ENCODE results near the gene METTL16.
A peak's percentile ranks its signal among the peaks of the same experiment; 100 is the strongest.
"Not testable (repeated sequence)": the region's sequence is repeated elsewhere in the genome, so short reads cannot be mapped to it uniquely, and the experiment has no call there.

METTL16 gene

GRCh38 chr17:2511462-2512369 is at the start of gene METTL16:
Gene METTL16 (minus strand): TSS chr17:2511888. CDS start chr17:2502331, 9,557 bp downstream.
- DNase-seq: peak; percentile 93

DNA sequence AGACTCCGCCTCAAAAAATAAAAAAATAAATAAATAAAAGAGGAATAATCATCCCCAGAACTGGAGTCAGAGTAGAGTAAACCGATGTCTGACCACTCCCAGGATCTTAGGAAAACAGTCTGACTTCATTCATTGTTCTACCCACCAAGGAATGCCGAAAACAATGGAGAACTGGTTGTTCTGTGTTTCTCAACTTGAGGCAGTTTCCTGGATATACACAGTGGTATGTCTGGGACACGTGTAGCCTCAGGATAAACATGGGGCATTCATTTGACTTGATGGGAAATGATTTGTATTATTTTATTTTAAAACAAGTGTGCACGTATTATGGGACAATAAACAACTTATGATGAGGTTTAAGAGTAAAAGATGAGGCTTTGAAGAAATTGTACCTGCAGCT is 49.0 kb upstream of the METTL16 start:
- no peak for DNase-seq

- DNase-seq: no peak
These were observed 40.2 kb upstream of the METTL16 start for GRCh38 chr17:2551928-2552327.

DNA sequence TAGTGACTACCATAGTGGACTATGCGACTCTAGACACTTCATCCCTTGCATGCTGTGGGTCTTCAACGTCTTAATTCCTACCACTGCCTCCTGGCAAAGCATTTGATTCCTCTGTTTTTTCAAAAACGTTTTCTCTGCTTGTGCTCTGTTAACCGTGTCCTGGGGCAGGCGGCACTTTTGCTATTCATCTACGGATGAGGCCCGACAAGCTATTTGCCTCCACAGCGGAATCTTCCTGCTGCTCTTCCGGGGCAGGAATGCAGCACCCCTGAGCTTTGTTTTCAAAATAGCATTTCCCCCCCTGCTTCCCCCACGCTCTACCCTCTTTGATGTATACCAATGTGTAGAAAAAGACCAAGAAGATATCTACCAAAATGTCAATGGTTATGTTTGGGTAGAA is 39.8 kb upstream of the METTL16 start:
- no peak for DNase-seq

DNA sequence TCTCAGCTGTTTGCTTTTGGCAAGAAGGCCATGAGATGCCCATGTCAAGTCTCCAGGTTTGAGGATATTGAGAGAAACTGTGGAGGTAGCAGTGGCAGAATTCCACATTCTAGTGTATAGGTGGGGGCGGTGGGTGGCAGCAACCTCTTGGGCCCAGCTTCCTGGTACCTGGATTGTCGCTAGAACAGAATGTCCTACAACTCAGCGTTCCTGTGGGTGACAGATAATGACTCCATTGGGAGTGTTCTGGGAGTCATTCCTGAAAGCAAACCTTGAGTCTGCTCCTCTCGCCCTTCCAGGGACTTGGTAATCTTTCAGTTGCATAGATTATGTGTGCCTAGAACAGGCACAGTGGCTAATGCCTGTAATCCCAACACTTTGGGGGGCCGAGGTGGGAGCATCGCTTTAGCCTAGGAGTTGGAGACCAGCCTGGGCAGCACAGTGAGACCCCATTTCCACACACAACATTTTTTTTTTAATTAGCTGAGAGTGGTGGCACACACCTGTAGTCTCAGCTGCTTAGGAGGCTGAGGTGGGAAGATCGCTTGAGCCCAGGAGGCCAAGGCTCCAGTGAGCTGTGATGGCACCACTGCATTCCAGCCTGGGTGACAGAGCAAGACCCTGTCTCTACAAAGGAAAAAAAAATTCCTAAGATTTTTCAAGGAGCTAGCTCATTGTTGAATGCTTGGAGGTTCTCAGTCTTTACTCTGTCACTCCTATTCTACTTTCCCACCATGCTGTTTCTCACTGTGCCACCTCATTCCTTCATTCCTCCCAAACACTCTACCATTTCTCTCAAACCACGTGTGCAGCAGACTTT is 37.9 kb upstream of the METTL16 start:
- DNase-seq: no peak

- not testable (repeated sequence) for DNase-seq
These were observed 36.3 kb upstream of the METTL16 start for GRCh38 chr17:2548026-2548425.

DNA sequence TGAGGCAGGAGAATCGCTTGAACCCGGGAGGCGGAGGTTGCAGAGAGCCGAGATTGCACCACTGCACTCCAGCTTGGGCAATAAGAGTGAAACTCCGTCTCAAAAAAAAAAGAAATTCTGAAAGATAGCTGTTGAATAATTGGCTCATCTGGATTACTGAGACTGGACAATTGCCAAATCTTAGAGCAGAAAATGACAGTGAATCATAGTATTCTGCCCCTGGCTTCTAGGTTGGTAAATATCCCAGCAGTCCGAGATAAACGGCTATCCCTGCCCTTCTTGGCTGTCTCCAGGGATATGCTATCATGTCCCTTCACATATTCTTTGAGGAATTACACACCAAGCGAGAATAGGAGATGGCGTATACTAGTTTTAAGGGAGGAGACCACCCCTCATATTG is 35.5 kb upstream of the METTL16 start:
- DNase-seq: no peak

DNA sequence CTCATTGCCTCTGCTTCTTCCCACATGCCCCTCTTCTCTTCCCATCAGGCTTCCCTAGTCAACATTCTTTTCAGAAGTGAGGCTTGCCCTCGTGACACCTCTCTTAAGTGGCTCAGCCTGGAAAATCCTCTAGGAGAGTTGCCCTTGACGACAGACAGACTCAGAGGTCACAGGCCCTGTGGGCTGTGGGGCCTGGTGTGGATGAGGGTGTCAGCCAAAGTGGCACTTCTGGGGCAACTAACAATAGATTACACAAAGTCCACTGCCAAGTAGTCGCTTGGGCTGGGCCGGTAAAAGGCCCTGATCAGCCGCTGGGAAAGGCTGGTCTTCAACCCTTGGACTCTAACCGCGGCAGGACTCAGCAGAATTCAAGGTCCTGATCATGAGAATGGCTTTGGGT is 33.7 kb upstream of the METTL16 start:
- no peak for DNase-seq

DNA sequence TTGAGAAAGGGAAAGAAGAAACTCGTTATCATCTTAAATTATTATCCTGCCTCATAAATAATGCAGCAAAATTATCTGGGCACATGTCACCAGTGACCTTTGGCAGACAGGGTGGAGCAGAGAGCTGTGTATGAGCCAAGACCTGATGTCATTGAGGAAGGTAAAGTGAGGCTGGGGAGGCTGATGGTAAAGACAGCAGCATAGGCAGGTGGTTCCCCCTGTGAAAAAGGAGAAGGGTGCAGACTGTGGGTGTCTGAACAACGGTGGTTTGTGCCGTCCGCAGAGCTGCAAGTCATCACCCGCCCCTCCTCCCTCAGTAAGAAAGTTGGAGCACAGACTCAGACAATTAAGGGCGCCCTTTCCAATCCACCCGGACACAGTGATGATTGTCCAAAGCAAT is 30.8 kb upstream of the METTL16 start:
- no peak for DNase-seq

DNA sequence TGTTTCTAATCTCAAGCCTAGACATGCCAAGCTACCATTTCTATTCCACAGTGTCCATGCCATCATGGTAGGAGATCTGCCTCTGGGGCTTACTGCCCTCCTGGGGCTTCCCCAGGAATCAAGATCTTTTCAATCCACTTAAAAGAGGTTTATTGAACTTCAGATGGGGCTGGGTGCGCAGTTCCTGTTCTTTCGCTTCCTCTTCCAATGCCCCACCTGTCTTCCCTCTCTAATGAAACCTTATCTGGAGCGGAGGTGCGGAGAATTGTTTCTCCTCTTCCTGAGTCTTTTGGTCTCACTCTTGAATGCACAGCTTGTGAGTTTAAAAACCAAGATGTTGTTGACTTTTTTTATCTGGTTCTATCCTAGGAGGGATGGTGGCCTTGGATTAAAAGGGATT is 30.4 kb upstream of the METTL16 start:
- no peak for DNase-seq

GRCh38 chr17:2537579-2537978 is 25.9 kb upstream of the METTL16 start:
- DNase-seq: not testable (repeated sequence)

- no peak for DNase-seq
These were observed 20.5 kb upstream of the METTL16 start for GRCh38 chr17:2532146-2532720.

- DNase-seq: not testable (repeated sequence)
These were observed 19.7 kb upstream of the METTL16 start for GRCh38 chr17:2531243-2531954.

DNA sequence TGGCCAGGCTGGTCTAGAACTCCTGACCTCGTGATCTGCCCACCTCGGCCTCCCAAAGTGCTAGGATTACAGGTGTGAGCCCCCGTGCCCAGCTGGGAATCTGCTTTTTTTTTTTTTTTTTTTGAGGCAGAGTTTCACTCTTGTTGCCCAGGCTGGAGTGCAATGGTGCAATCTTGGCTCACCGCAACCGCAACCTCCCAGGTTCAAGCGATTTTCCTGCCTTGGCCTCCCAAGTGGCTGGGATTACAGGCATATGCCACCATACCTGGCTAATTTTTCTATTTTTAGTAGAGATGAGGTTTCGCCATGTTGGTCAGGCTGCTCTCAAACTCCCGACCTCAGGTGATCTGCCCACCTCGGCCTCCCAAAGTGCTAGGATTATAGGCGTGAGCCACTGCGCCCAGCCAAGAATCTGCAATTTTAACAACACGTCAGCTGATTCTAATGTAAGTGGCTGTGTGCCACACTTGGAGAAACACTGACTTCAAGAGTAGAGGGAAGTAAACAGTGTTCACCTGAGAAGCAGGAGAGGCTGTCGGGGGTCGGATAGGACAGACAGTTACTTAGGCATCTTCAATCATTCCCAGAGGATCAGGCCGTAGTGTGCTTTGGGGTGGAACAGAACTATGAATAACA is 10.2 kb upstream of the METTL16 start:
- not testable (repeated sequence) for DNase-seq

GRCh38 chr17:2521257-2521656 is 9.6 kb upstream of the METTL16 start:
- no peak for DNase-seq

GRCh38 chr17:2517539-2517938 is 5.9 kb upstream of the METTL16 start:
- no peak for DNase-seq

GRCh38 chr17:2511138-2511461 is 588 bp downstream of the METTL16 start:
- DNase-seq: no peak

DNA sequence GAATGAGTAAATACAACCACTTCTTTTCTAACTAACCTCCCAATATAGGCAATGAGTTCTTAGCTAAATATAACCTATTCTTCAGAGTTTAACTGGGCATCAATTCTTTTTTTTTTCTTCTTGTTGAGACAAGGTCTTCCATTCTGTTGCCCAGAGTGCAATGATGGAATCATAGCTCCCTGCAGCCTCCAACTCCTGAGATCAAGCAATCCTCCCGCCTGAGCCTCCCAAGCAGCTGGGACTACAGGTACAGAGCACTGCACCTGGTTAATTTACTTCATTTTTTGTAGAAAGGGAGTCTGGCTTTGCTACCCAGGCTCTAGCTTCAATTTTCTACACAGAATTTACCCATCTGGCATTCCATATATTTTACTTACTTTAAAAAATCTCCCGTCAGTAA is 1.1 kb downstream of the METTL16 start:
- DNase-seq: no peak

DNA sequence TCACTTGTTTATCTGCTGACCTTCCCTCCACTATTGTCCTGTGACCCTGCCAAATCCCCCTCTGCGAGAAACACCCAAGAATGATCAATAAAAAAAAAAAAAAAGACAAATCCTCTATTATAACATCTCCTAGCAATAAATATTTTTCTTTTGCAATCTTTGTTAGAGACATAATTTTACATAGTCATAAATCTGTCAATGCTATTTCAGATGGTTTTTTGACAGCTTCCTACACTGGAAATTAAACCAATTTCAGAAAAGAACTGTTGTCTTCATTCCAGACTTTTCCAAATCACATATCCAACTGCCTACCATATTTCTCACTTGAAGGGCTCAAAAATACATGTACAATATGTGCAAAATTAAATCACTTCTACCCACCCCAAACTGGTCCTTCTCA is 3.7 kb downstream of the METTL16 start:
- no peak for DNase-seq

- not testable (repeated sequence) for DNase-seq
These were observed 4.7 kb downstream of the METTL16 start for GRCh38 chr17:2507015-2507414.

DNA sequence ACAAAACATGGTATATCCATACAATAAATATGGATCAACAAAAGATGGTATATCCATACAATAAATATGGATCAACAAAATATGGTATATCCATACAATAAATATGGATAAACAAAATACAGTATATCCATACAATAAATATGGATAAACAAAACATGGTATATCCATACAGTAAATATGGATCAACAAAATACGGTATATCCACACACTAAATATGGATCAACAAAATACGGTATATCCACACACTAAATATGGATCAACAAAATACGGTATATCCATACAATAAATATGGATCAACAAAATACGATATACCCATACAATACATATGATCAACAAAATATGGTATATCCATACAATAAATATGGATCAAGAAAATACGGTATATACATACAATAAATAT is 8.1 kb downstream of the METTL16 start:
- no peak for DNase-seq

DNA sequence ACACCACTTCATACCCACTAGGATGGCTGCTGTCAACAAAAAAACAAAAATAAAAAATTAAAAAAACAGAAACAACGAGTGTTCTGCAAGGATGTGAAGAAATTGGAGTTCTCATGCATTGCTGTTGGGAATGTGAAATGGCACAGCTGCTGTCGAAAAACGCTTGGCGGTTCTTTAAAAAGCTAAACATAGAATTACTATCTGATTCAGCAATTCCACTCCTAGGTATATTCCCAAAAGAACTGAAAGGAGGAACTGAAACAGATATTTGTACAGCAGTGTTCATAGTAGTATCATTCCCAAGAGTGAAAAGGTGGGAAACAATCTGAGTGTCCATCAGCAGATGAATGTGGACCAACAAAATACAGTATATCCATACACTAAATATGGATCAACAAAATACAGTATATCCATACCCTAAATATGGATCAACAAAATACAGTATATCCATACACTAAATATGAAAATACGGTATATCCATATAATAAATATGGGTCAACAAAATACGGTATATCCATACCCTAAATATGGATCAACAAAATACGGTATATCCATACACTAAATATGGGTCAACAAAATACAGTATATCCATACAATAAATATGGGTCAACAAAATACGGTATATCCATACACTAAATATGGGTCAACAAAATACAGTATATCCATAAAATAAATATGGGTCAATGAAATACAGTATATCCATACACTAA is 8.7 kb downstream of the METTL16 start:
- DNase-seq: no peak

Measured in DMS 273 treated with DMSO at 0.1 percent for 48 hours (cell line).